ENCODE data around the gene SYNGR4.

Gene SYNGR4

DNA sequence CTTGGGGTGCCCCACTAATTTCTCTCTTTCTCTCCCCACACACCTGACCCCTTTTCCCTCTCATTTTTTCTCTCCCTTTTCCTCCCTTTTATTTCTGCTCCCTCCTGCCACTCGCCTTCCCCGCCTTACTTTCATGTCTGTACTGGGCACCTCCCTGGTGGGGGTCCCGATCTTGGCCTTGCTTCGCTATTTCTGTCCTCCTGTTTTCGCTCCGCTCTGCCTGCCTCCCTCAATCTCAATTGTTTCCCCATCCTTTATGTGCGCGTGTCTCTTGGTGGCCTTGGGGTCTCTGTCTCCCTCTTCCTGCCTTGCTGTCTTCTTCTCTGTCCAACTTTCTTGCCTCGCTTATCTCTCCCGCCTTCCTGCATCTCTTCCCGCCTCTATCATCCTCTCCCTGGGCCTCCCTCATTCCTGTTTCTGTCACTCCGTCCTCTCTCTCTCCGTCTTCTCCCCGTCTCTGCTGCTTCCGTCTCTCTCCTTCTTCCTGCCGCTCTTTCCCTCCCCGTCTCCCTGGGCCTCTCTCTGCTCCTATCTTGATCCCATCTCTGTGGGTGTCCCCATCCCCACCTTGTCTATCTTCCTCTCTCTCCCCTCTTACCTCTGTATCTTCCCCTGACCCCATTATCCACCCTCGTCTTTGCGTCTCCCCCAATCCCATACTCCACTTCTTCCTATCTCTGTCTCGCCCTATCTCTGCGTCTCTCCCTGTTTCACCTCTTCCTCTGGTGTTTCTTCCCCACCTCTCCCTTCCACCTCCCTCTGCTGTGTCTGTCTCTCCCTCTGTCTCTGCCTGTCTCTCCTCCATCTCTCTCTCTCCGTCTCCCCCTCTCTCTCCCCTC lies 33.3 kb downstream of the SYNGR4 start:
- DNase-seq = no peak

DNA sequence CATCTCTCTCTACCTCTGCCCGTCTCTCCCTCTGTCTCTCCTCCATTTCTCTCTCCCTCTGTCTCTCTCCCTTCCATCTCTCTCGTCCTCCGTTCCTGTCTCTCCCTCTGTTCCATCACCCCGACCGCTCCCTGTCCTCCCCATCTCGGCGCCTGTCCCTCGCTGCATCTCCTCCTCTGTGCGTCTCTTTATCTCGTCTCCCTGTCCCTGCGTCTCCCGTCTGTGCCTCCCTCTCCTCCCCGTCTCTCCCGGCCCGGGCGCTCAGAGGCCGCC lies 33.9 kb downstream of the SYNGR4 start:
- DNase-seq = peak in 1 of 2 experiments; percentile 41

DNA sequence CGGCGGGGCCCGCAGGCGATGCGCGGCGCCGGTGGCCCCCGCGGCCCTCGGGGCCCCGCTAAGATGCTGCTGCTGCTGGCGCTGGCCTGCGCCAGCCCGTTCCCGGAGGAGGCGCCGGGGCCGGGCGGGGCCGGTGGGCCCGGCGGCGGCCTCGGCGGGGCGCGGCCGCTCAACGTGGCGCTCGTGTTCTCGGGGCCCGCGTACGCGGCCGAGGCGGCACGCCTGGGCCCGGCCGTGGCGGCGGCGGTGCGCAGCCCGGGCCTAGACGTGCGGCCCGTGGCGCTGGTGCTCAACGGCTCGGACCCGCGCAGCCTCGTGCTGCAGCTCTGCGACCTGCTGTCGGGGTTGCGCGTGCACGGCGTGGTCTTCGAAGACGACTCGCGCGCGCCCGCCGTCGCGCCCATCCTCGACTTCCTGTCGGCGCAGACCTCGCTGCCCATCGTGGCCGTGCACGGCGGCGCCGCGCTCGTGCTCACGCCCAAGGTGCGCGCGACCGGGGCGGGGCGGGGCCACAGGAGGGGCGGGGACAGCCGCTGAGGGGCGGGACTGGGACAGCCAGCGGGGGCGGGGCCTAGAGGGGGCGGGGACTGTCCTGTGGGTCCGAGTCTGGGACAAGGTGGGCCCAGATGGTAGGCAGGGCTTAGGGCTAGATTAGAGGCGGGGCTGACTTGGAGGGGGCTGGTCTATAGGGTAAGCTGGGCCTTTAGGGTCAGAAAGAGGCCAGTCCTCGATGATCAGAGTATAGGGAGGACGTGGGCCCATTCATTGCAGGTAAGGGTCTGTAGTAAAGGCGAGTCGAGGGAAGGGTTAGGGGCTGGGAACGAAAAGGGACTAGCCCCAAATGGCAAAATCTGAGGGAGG lies 34.4 kb downstream of the SYNGR4 start:
- peak; percentile 95 to 97 for DNase-seq

DNA sequence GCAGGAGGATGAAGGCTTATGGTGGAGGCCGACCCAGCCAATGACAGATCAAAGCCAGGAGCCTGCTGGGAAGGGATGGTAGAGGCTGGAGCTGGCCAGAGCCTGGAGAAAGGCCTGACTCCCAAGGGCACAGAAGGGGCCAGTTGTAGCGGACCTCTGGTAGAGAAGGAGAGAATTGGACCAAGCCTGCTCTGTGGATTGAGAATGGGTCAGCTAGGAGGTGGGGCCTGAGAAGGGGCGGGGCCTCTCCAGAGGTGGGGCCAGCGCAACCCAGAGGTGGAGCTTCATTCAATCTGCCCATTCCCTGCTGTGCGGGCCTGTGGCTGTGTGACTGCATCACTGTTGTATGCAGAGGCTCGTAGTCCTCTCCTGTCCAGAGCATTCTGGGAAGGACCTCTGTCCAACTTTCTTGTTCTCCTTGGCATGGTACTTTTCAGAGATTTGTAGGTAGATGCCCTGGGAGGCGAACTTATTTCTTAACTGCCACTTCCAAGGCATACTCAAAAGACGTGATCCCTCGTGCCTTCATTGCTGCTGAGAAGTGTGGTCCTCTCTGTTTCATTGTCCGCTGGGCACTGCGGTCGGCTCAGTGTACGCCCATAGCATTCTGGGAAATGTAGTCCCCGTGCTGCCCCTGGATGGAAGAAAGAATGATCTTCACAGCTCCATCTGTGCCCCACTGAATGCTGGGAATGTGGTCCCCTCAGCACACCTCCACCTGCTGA lies 36.0 kb downstream of the SYNGR4 start:
- peak; percentile 56 to 68 for DNase-seq

DNA sequence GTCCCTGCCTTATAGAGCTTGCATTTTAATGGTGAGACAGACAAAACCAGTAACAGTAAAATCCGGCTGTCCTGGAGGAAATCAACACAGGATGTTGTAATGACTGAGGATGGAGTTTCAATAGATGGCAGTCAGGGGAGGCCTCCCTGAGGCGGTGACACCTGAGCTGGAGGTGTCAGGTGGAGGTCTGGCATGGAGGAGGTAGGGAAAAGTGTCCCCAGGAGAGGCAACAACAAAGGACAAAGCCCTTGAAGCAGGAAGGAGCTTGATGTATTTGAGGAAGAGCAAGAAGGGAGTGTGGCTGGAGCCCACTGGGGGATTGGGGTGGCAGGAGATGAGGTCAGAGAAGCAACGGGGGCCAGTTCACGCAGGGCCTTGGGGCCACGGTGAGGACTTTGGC lies 37.1 kb downstream of the SYNGR4 start:
- no peak for DNase-seq

DNA sequence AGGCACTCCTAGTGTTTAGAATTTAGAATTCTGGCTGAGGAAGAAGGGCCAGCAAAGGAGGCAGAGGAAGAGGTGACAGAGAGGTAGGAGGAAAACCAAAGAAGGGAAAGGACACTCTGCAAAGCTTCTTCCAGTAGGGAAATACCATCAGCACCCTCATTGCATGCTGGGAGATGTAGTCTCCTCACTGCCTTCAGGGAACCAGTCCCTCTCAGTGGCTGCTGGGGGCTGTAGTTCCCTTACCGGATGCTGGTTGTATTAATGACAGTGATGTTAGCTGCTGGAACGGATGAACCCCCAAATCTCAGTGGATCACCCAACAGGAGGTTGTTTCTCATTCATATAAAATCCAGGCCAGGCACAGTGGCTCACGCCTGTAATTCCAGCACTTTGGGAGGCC lies 39.4 kb downstream of the SYNGR4 start:
- DNase-seq = peak; percentile 30 to 32

DNA sequence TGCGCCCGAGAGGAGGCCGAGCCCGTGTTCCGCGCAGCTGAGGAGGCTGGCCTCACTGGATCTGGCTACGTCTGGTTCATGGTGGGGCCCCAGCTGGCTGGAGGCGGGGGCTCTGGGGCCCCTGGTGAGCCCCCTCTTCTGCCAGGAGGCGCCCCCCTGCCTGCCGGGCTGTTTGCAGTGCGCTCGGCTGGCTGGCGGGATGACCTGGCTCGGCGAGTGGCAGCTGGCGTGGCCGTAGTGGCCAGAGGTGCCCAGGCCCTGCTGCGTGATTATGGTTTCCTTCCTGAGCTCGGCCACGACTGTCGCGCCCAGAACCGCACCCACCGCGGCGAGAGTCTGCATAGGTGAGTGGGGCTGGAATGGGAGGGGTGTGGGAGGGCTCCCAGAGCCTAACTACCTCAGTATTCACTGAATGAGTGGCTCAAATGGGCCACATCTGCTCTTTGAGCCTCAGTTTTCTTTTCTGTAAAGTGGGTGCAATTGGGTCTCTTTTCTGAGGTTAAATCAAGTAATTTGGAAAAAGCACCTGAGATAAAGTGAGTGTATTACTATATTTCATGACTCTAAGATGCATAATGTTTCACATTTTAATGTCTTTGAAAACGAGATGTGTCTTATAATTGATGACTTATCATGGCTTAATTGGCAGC lies 41.0 kb downstream of the SYNGR4 start:
- no peak for DNase-seq

DNA sequence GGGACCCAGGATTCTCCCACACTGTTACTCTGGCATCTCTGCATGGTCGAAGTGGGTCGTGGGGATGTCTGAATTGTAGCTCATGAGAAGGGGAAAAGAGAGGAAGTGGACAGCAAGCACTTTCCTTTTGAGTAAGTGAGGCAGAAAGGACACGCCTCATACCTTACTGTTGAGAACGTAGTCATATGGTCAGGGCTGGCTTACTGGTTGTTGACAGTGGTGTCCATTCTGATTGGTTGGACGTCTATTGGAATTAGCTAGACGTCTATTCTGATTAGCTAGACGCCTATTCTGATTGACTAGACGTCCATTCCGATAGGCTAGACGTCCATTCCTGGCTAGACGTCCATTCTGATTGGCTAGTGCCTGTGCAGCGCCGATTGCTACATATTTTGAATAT lies 41.7 kb downstream of the SYNGR4 start:
- DNase-seq = no peak

DNA sequence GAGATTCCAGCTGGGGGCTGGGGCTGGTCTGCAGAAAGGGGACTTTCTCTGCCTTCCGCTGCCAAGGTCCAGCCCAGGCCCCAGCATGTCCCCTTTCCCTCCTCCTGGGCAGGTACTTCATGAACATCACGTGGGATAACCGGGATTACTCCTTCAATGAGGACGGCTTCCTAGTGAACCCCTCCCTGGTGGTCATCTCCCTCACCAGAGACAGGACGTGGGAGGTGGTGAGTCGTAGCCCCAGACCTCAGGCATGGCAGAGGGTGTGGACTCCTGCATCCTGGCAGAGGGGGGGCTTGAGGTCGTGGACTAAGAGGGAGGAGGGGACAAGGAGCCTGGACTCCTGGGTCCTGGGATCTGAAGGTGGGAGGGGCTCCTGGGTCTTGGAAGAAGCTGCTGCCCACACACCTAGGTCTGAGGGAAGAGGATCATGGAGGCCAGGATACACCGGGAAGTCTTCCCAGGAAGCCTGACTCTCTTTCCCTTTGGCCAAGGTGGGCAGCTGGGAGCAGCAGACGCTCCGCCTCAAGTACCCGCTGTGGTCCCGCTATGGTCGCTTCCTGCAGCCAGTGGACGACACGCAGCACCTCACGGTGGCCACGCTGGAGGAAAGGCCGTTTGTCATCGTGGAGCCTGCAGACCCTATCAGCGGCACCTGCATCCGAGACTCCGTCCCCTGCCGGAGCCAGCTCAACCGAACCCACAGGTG lies 49.9 kb downstream of the SYNGR4 start:
- DNase-seq = no peak

DNA sequence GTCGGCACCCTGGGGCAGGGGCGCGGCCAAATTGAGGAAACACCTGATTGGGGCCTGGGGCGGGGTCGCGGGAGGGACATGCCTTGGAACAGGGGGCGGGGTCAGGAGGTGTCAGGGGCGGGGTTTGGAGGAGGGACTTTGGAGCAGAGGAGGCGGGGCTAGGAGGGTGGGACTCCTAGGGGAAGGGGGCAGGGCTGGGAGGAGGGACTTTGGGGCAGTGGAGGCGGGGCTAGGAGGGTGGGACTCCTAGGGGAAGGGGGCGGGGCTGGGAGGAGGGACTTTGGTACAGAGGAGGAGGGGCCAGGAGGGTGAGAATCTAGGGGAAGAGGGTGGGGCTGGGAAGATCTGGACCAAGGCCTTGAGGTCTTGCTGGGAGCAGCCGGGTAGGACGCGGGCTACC lies 51.2 kb downstream of the SYNGR4 start:
- peak; percentile 42 to 48 for DNase-seq

DNA sequence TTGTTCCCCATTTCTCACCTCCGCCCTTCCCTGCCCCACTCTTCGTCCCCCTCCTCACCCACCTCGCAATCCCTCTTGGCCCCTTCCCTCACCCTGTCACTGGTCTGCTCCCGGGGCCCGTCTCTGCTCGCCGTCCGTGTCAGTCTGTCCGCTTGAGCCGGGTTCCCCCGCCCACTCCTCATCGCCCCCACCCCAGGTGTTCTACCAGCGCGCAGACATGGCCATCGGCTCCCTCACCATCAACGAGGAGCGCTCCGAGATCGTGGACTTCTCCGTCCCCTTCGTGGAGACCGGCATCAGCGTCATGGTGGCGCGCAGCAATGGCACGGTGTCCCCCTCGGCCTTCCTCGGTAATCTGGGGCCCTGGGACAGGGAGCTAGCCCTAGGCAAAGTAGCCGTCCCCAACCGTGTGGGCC lies 51.6 kb downstream of the SYNGR4 start:
- no peak for DNase-seq

DNA sequence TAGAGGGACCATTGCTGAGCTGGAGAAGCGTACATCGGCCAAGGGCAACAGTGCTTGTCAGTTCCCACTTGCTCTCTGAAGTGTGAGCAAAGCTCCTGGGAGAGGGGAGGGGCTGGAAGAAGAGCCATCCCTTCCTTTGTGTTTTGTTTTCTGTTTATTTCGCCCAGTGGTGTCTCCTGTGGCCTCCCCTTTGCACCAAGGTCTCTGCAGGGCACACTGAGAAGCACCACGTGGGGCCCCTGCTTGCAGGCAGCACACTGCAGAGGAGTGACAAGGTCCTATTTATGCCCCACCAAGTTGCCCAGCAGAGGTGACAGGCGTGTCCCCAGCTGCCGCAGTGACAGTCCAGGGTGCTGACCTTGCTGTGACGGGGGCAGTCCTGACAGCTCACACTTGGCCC lies 53.3 kb downstream of the SYNGR4 start:
- no peak for DNase-seq

DNA sequence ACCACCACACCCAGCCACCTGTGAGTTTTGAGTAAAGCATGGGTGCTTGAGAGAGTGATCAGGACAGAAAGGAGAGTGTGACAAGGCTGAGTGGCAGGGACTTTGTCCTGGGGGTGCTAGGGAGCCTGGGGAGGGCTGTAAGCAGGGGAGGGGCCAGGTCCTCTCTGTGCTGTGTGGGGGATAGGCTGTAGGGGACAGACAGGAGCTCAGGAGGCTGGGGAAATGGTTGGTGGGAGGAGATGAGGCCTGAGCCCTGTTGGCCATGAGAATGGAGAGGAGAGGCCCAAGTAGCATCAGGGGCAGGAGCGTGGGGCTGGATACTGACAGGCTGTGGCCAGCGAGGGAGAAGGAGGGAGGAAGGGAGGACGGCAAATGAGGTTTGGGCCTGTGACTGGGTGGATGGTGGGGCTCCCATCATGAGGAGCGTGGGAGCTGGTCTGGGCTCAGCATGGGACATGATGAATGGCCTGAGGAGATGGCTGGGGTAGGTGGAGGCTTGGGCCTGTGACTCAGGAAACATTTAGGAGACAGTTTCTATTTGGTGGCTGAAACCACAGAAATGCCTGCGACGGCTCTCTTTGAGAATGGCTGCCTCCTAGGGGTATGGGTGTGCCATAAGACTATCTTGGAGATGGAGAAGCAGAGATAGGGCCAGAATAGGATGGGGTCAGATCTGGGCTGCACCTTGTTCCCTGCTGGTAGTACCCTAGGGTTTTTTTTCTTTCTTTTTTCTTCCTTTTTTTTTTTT lies 54.3 kb downstream of the SYNGR4 start:
- DNase-seq = no peak

DNA sequence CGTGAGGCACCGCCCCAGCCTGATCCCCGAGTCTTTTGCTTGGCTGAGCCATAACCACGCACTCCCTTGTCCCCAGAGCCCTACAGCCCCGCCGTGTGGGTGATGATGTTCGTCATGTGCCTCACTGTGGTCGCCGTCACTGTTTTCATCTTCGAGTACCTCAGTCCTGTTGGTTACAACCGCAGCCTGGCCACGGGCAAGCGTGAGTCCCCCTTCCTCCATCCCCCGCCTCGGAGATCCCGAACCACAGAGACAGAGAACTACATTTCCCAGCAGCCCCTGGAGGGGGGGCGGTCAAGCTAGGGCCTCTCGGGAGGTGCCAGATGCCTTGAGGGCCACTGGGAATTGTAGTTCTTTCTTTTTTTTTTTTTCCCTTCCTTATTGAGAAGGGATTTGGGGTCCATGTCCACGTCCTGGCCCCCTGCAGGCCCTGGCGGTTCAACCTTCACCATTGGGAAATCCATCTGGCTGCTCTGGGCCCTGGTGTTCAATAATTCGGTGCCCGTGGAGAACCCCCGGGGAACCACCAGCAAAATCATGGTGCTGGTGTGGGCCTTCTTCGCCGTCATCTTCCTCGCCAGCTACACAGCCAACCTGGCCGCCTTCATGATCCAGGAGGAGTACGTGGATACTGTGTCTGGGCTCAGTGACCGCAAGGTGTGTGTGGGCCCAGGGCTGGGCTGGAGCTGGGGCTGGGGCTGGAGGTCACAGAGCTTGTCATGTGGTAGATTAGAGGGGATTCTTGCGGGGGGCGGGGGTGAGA lies 55.2 kb downstream of the SYNGR4 start:
- no peak for DNase-seq

DNA sequence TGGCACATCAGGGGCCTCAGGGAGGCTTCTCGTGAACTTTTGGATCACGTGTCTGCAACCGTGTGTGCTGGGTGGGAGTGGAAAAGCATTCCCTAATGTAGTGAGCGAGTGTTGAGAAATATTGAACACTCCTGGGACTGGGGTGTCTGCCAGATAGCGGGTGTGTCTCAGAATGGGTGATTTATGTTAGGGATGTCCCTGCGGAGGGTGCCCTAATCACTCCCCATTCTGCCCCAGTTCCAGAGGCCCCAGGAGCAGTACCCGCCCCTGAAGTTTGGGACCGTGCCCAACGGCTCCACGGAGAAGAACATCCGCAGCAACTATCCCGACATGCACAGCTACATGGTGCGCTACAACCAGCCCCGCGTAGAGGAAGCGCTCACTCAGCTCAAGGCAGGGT lies 57.4 kb downstream of the SYNGR4 start:
- DNase-seq = no peak

DNA sequence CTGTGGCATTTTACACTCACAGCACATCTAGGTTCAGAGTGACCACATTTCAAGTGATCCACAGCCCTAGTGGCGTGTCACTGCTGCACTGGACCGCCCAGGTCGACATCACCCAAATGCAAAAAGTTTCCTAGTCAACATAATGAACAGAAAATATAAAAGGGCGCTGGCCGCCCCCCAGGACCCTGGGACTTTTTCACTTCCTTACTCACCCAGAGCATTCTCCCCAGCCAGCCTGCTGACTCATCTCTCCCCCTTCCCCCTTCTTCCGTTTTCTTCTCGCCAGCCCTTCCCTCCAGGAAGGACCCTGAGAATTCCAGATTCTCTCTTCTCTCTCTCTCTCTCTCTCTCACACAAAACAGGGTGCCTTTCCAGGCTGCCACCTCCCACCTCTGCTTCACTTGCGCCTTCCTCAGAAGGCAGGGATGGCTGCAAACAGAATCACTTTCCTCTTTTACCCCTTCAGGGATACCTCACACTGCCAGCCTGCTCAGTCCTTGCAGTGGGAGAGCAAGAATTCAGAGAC lies 60.6 kb downstream of the SYNGR4 start:
- no peak for DNase-seq
